ENCODE measurements around the gene DOK6. TPM values are rescaled to one million over a fixed set of nuclear protein-coding genes. Genes with fewer than 3 reads are reported as not detected.

The DOK6 gene
- total and polyA plus RNA-seq, 2 of the 13 experiments (the other 11 are each of a cell fraction or from before 2014, with no cell fraction given) = 17.0 to 17.2 TPM

GRCh38 chr18:69622961-69623360 is 222.3 kb downstream of the DOK6 start:
- no TSS peak for BruUV-seq (replicated peaks)
- Histone ChIP-seq H3K27ac (ENCODE audit: extremely low read length, insufficient read depth, low read length) (no peak overlapping the region), H4K20me1 (ENCODE audit: insufficient read depth, low read length) (no peaks in the 10 kb centered on the region), H3K79me2 (ENCODE audit: insufficient read depth, low read length) (no peaks in the 10 kb centered on the region), H3K4me1 (ENCODE audit: insufficient read depth, low read length) (no peaks in the 10 kb centered on the region), H3K27me3 (ENCODE audit: control insufficient read depth in 1 of 2, insufficient read depth in 2 of 2, low read length in 2 of 2) (no peaks in the 10 kb centered on the region), H3K9ac (ENCODE audit: insufficient read depth, low read depth, low read length) (no peak overlapping the region), H3K4me2 (ENCODE audit: low read depth, low read length) (no peak overlapping the region), H3K4me3 (replicated peaks in 1 of 3; ENCODE audit: insufficient read depth in 1 of 3, low read depth in 2 of 3, low read length in 3 of 3) (no peak overlapping the region), H2AFZ (ENCODE audit: low read length) (no peak overlapping the region), H3K9me3 (ENCODE audit: low read length) (no peaks in the 10 kb centered on the region), H3K36me3 (replicated peaks in 1 of 2; ENCODE audit: control insufficient read depth in 1 of 2, insufficient read depth in 2 of 2, low read length in 2 of 2) (no peaks in the 10 kb centered on the region)
- DNase-seq (ENCODE audit: low spot score) = no peak
- ChIA-PET POLR2A (no interaction called here), CTCF (ENCODE audit: low intra/inter-chr PET ratio, low total read pairs) (no interaction called here)
- WGBS (ENCODE audit: low lambda C conversion rate) = 67% methylated on average over 1 of the region's 1 CpG
- in situ Hi-C loops (cut with HindIII; ENCODE audit: extremely low pct_ligation_motif_present, low pct_unique_long_range_greater_than_20kb) = no loop called here
- ATAC-seq = no peak
- no peak for FAIRE-seq
- intact Hi-C loops (cut with micrococcal nuclease; ENCODE audit: unreplicated experiment) = no loop called here
- no peak for TF ChIP-seq ZFP36L2 (CRISPR knock-in tag; IDR thresholded peaks at IDR 0.05)
- no peak for TF ChIP-seq SMAD9 (CRISPR knock-in tag; IDR thresholded peaks at IDR 0.05)
- no peak for TF ChIP-seq NFE2 (CRISPR knock-in tag; IDR thresholded peaks at IDR 0.05)
- TF ChIP-seq HINFP (CRISPR knock-in tag; IDR thresholded peaks at IDR 0.05; ENCODE audit: low read depth) = no peak
- no peak for TF ChIP-seq ZIK1 (CRISPR knock-in tag; IDR thresholded peaks at IDR 0.05; ENCODE audit: borderline replicate concordance, low read depth)
- no peak for TF ChIP-seq KDM4B (CRISPR knock-in tag; IDR thresholded peaks at IDR 0.05)

GRCh38 chr18:69626171-69626570 is 225.5 kb downstream of the DOK6 start:
- BruUV-seq (replicated peaks) = no TSS peak
- no peaks in the 10 kb centered on the region for H3K9me3 ChIP-seq (ENCODE audit: low read length)
- H3K9ac ChIP-seq (ENCODE audit: insufficient read depth, low read depth, low read length) = no peak overlapping the region
- WGBS (ENCODE audit: low lambda C conversion rate) = 70% methylated on average over 3 of the region's 3 CpGs
- H3K4me1 ChIP-seq (ENCODE audit: insufficient read depth, low read length) = no peaks in the 10 kb centered on the region
- no peak overlapping the region for H3K4me2 ChIP-seq (ENCODE audit: low read depth, low read length)
- in situ Hi-C loops (cut with HindIII; ENCODE audit: extremely low pct_ligation_motif_present, low pct_unique_long_range_greater_than_20kb) (no loop called here), intact Hi-C loops (cut with micrococcal nuclease; ENCODE audit: unreplicated experiment) (no loop called here)
- DNase-seq (ENCODE audit: low spot score) (no peak), FAIRE-seq (no peak), ATAC-seq (no peak)
- H3K36me3 ChIP-seq (replicated peaks in 1 of 2; ENCODE audit: control insufficient read depth in 1 of 2, insufficient read depth in 2 of 2, low read length in 2 of 2) = no peaks in the 10 kb centered on the region
- no peak for TF ChIP-seq ZNF639 (CRISPR knock-in tag; conservative IDR thresholded peaks at IDR 0.05)
- no peak for TF ChIP-seq HNRNPL (IDR thresholded peaks at IDR 0.05; ENCODE audit: low read depth, low read length)
- TF ChIP-seq TRIM22 (IDR thresholded peaks at IDR 0.05) = no peak
- ChIA-PET CTCF (ENCODE audit: low intra/inter-chr PET ratio, low total read pairs) (no interaction called here), POLR2A (no interaction called here)
- no peak overlapping the region for H3K27ac ChIP-seq (ENCODE audit: extremely low read length, insufficient read depth, low read length)
- H2AFZ ChIP-seq (ENCODE audit: low read length) = no peak overlapping the region
- no peaks in the 10 kb centered on the region for H4K20me1 ChIP-seq (ENCODE audit: insufficient read depth, low read length)
- no peaks in the 10 kb centered on the region for H3K79me2 ChIP-seq (ENCODE audit: insufficient read depth, low read length)
- H3K27me3 ChIP-seq (ENCODE audit: control insufficient read depth in 1 of 2, insufficient read depth in 2 of 2, low read length in 2 of 2) = no peaks in the 10 kb centered on the region
- H3K4me3 ChIP-seq (replicated peaks in 1 of 3; ENCODE audit: insufficient read depth in 1 of 3, low read depth in 2 of 3, low read length in 3 of 3) = no peak overlapping the region
